ENCODE data around the gene CSAD.

Gene CSAD

DNA sequence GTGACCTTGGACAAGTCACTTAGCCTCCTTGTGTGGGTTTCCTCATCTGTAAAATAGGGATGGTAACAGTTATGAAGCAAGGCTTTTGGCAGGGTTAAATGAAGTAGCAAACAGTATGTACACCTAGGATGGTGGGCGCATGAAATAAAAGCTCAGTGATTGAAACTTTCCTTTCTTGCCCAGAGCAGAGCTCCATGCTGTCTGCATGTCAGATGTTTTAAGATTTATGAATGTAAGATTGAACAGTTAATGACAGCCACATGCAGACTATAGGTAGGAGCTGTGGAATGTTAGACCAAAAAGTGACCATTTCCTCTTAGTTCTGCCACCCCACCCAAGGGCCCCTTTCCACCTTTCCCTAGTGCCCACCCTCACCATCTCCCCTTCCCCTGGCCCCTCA, 14.2 kb upstream of the CSAD start:
- TF ChIP-seq SIN3A (IDR thresholded peaks at IDR 0.05; ENCODE audit: borderline replicate concordance, insufficient read depth, low read length) (no peak), FOXP2 (optimal IDR thresholded peaks at IDR 0.05; ENCODE audit: borderline replicate concordance, extremely low read depth, extremely low read length, insufficient read depth) (no peak), TAF1 (IDR thresholded peaks at IDR 0.05; ENCODE audit: borderline replicate concordance, insufficient read depth, low read length) (no peak), POLR2AphosphoS5 (IDR thresholded peaks at IDR 0.05; ENCODE audit: low read depth, low read length) (no peak)
- TF ChIP-seq, protein P1, sequence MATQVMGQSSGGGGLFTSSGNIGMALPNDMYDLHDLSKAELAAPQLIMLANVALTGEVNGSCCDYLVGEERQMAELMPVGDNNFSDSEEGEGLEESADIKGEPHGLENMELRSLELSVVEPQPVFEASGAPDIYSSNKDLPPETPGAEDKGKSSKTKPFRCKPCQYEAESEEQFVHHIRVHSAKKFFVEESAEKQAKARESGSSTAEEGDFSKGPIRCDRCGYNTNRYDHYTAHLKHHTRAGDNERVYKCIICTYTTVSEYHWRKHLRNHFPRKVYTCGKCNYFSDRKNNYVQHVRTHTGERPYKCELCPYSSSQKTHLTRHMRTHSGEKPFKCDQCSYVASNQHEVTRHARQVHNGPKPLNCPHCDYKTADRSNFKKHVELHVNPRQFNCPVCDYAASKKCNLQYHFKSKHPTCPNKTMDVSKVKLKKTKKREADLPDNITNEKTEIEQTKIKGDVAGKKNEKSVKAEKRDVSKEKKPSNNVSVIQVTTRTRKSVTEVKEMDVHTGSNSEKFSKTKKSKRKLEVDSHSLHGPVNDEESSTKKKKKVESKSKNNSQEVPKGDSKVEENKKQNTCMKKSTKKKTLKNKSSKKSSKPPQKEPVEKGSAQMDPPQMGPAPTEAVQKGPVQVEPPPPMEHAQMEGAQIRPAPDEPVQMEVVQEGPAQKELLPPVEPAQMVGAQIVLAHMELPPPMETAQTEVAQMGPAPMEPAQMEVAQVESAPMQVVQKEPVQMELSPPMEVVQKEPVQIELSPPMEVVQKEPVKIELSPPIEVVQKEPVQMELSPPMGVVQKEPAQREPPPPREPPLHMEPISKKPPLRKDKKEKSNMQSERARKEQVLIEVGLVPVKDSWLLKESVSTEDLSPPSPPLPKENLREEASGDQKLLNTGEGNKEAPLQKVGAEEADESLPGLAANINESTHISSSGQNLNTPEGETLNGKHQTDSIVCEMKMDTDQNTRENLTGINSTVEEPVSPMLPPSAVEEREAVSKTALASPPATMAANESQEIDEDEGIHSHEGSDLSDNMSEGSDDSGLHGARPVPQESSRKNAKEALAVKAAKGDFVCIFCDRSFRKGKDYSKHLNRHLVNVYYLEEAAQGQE (IDR thresholded peaks at IDR 0.05; ENCODE audit: insufficient read depth in 1 of 2, low read depth in 2 of 2, low read length in 2 of 2) = no peak

DNA sequence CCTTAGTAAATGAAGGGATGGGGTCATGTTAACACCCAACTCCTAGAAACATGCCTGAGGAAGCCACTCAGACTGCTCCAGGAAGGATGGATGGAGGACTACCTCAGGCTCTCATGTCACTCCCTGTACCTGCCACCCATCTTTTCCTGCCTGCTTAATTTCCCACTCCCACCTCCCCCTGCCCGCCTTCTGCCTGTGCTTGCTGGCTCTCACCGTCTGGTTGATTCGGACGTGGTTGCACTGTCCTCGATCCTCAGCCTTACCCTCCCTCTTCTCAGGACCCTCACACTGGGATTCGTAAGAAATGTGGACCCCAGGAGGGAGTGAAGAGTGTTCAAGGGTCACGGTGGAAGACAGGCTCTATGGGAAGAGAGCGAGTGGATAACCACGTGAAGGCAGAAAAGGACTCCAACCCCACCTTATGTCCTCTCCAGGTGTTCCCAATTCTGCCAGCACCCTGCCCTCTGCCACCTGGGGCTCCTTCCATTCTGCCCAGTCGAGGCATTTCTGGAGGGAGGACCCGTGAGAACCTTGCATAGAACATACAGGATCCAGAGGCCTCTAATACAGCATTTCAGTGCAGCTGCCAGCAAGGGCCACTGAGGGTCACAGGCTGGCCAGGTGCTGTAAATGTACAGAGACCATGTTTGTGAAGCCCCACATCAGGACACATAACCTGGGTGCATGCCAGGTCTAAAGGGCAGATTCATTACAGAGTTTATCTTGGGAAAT, 13.4 kb upstream of the CSAD start:
- TF ChIP-seq TAF1 (IDR thresholded peaks at IDR 0.05; ENCODE audit: borderline replicate concordance, insufficient read depth, low read length) (no peak), FOXP2 (optimal IDR thresholded peaks at IDR 0.05; ENCODE audit: borderline replicate concordance, extremely low read depth, extremely low read length, insufficient read depth) (no peak), SIN3A (IDR thresholded peaks at IDR 0.05; ENCODE audit: borderline replicate concordance, insufficient read depth, low read length) (no peak), POLR2AphosphoS5 (IDR thresholded peaks at IDR 0.05; ENCODE audit: low read depth, low read length) (no peak)
- TF ChIP-seq, protein P1 (IDR thresholded peaks at IDR 0.05; ENCODE audit: insufficient read depth in 1 of 2, low read depth in 2 of 2, low read length in 2 of 2) = no peak

DNA sequence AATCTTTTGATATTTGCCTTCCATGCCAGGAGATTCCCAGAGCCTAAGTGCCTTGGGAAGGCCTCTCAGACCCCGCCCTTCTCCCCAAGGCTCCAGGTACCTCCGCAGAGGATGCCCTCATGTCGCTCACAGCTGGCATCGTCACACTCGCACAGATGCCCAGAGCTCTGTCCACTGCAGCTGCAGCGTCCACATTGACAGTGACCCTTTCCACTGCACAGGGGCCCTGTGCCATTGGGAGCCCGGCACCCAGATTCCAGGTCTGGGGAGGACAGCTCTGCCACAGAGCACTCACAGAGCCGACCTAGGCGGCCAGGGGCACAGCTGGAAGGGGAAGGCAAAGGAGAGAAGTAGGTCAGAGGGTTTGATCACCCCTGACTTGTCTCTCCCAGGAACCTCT, 12.3 kb upstream of the CSAD start:
- TF ChIP-seq SIN3A (IDR thresholded peaks at IDR 0.05; ENCODE audit: borderline replicate concordance, insufficient read depth, low read length) (no peak), FOXP2 (optimal IDR thresholded peaks at IDR 0.05; ENCODE audit: borderline replicate concordance, extremely low read depth, extremely low read length, insufficient read depth) (no peak), POLR2AphosphoS5 (IDR thresholded peaks at IDR 0.05; ENCODE audit: low read depth, low read length) (no peak), TAF1 (IDR thresholded peaks at IDR 0.05; ENCODE audit: borderline replicate concordance, insufficient read depth, low read length) (no peak)
- TF ChIP-seq, protein P1 (IDR thresholded peaks at IDR 0.05; ENCODE audit: insufficient read depth in 1 of 2, low read depth in 2 of 2, low read length in 2 of 2) = no peak

DNA sequence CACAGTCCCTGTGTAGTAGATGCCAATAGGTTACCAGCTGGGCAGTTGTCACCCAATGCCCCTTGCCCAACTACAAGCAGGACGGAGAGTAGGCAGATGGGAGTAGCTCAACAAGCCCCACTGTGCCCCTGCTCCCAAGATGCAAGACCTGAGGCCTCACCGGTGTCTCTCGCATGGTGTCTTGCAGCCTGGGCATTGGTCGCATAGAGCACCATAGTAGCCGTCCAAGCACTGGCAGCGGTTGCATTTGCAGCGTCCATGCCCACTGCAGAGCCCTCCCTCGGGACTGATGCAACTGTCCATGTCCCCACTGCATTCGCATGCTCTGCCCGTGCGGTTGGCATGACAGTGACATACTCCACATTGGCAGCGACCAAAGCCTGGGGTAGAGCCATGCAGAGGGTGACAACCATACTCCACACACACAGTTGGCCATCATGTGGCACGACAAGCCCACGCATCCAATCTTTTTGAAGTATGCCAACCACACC, 11.9 kb upstream of the CSAD start:
- no peak for TF ChIP-seq TAF1 (IDR thresholded peaks at IDR 0.05; ENCODE audit: borderline replicate concordance, insufficient read depth, low read length)
- TF ChIP-seq, protein P1 (IDR thresholded peaks at IDR 0.05; ENCODE audit: insufficient read depth in 1 of 2, low read depth in 2 of 2, low read length in 2 of 2) = no peak
- TF ChIP-seq POLR2AphosphoS5 (IDR thresholded peaks at IDR 0.05; ENCODE audit: low read depth, low read length) = no peak
- no peak for TF ChIP-seq SIN3A (IDR thresholded peaks at IDR 0.05; ENCODE audit: borderline replicate concordance, insufficient read depth, low read length)
- TF ChIP-seq FOXP2 (optimal IDR thresholded peaks at IDR 0.05; ENCODE audit: borderline replicate concordance, extremely low read depth, extremely low read length, insufficient read depth) = no peak

Data from PFSK-1 (cell line).